ENCODE measurements around the gene KRT12. TPM values are rescaled to one million over a fixed set of nuclear protein-coding genes. Genes with fewer than 3 reads are reported as not detected.
A peak's percentile ranks its signal among the peaks of the same experiment; 100 is the strongest.

The KRT12 gene
- total and polyA plus RNA-seq, 9 of the 15 experiments (the other 6 are each of a cell fraction or from before 2014, with no cell fraction given): 0.18 to 7.0 (median 2.2) TPM

DNA sequence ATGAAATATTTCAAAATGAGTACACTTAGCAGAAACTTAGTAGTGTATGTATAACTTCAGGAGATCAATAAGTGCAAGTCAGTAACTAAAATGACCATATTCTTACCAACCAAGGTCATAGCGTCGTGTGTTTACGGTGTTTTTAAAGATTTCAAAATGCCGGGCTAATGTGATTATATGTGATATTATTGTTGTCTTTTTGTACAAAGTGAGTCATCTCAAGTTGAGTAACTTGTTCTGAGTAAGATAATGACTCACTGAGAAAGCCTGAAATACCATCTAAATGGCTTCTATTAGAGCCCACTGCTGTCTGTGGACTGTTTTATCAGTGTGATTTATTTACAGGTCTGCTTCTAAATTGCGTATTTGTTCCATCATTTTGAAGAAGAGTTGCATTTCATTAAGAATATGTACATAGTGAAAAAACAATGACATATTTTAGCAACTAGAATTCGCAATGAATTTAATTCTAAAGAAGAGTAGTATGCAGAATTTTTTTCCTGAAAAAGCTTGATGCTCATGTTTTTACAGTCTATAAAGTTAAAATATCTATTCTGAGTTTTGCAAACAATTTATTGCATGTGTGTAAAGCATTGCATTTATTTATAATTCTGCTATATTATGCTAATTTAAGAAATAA, 12.7 kb downstream of the KRT12 start (continued):
- TF ChIP-seq FIP1L1 (IDR thresholded peaks at IDR 0.05; ENCODE audit: low read depth, low read length, poor library complexity, severe bottlenecking) (no peak), CEBPZ (IDR thresholded peaks at IDR 0.05; ENCODE audit: borderline replicate concordance, low read depth, low read length) (no peak), PHTF2 (CRISPR knock-in tag; IDR thresholded peaks at IDR 0.05) (no peak), TEAD1 (CRISPR knock-in tag; IDR thresholded peaks at IDR 0.05) (no peak), HSF4 (CRISPR knock-in tag; IDR thresholded peaks at IDR 0.05; ENCODE audit: borderline replicate concordance) (no peak), NCOA2 (IDR thresholded peaks at IDR 0.05; ENCODE audit: partially characterized antibody in 2 of 2) (peak in 1 of 2 experiments; percentile 34), KLF10 (CRISPR knock-in tag; IDR thresholded peaks at IDR 0.05) (no peak), ESRRA (IDR thresholded peaks at IDR 0.05; ENCODE audit: borderline replicate concordance, low read depth) (no peak), ZEB2 (IDR thresholded peaks at IDR 0.05) (peak; percentile 19; the same call in 1 of the 2 replicates), HDAC1 (IDR thresholded peaks at IDR 0.05) (no peak), POLR3G (IDR thresholded peaks at IDR 0.05; ENCODE audit: extremely low read depth, insufficient read length, insufficient replicate concordance) (no peak), EGR1 (conservative IDR thresholded peaks at IDR 0.05) (no peak), ATF2 (CRISPR knock-in tag; IDR thresholded peaks at IDR 0.05) (no peak), ZNF23 (CRISPR knock-in tag; IDR thresholded peaks at IDR 0.05) (no peak)
- TF ChIP-seq, protein P1, sequence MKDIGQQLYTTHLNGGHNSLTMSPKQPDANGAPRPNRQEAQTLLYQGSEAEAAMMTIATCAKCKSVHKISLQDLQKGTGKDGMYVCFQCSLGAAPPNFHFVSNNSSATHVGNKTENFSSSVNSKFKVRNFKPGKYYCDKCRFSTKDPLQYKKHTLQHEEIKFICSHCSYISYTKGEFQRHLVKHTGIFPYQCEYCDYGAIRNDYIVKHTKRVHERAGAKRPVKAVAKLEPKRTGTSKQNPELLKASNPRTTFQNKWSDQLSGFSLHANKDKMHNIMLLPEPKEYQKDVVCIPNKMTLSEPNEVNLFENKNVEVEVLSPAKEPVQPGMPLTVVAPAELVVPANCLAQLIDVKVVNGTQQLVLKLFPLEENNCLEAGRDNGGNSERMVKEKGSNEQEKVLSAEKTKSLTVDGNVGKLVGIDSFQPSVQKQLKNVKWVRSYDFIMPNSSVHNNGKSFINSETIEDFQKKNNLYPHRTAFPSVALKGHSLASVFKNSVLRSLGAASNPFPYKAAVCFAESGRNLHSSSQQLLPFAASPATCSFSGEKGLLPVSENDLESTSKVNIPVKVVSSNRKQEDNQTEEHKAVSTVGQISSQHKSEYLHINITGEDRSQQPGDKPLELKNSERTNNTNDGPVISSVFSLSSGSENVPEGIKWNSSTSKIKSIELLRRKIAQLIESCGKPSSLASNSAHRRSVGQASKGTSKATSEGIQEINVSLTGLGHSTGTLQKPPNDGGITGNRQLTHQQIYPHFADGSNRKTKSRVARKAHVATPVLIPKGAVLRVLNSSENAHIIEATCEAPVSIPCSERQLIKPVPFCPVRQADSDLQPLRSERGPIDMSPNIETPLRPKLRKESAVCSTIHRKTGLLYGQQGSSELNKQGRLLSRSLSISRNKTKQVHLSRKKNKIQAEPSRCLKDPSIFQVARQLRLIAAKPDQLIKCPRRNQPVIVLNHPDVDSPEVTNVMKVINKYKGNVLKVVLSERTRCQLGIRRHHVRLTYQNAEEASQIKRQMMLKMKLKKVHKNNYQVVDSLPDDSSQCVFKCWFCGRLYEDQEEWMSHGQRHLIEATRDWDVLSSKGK (CRISPR knock-in tag; IDR thresholded peaks at IDR 0.05): no peak
- TF ChIP-seq, protein P2, sequence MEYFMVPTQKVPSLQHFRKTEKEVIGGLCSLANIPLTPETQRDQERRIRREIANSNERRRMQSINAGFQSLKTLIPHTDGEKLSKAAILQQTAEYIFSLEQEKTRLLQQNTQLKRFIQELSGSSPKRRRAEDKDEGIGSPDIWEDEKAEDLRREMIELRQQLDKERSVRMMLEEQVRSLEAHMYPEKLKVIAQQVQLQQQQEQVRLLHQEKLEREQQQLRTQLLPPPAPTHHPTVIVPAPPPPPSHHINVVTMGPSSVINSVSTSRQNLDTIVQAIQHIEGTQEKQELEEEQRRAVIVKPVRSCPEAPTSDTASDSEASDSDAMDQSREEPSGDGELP (CRISPR knock-in tag; IDR thresholded peaks at IDR 0.05; ENCODE audit: borderline replicate concordance): no peak
- TF ChIP-seq, protein P3, sequence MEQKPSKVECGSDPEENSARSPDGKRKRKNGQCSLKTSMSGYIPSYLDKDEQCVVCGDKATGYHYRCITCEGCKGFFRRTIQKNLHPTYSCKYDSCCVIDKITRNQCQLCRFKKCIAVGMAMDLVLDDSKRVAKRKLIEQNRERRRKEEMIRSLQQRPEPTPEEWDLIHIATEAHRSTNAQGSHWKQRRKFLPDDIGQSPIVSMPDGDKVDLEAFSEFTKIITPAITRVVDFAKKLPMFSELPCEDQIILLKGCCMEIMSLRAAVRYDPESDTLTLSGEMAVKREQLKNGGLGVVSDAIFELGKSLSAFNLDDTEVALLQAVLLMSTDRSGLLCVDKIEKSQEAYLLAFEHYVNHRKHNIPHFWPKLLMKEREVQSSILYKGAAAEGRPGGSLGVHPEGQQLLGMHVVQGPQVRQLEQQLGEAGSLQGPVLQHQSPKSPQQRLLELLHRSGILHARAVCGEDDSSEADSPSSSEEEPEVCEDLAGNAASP (IDR thresholded peaks at IDR 0.05): no peak
